ENCODE measurements around the gene SMARCC1. TPM values are rescaled to one million over a fixed set of nuclear protein-coding genes. Genes with fewer than 3 reads are reported as not detected.

SMARCC1 gene
- total RNA-seq, 1 experiment from 2014 or later: 84.2 TPM

DNA sequence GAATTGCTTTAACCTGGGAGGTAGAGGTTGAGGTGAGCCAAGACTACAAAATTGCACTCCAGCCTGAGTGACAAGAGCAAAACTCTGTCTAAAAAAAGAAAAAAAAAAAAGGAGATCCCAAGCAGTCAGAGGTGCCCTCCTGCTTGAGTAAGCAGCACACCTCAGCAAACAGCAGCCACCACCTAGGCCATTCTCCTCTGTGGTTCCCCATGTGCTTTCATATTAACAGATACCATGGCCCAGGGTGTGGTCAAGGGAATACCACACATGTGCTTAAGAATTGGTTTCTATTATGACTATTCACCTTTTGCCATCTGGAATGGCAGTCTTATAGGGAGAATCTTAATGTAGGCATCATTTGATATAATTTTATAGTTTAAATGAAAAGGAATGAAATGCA, 178.4 kb downstream of the SMARCC1 start:
- ChIA-PET CTCF (no interaction called here), POLR2A (interaction anchor here (0.7 kb wide), 1 partner anchor 12 kb away, joined by 5 read pairs; no protein-coding TSS in a partner anchor)
- intact Hi-C loops (cut with micrococcal nuclease; ENCODE audit: unreplicated experiment): no loop called here
- TF ChIP-seq SIN3A (IDR thresholded peaks at IDR 0.05; ENCODE audit: borderline replicate concordance, insufficient read depth, low read depth, low read length) (no peak), POLR2AphosphoS5 (IDR thresholded peaks at IDR 0.05; ENCODE audit: low read depth, low read length) (no peak), TCF7L2 (IDR thresholded peaks at IDR 0.05; ENCODE audit: low read depth, low read length) (no peak)
- TF ChIP-seq, protein P1, sequence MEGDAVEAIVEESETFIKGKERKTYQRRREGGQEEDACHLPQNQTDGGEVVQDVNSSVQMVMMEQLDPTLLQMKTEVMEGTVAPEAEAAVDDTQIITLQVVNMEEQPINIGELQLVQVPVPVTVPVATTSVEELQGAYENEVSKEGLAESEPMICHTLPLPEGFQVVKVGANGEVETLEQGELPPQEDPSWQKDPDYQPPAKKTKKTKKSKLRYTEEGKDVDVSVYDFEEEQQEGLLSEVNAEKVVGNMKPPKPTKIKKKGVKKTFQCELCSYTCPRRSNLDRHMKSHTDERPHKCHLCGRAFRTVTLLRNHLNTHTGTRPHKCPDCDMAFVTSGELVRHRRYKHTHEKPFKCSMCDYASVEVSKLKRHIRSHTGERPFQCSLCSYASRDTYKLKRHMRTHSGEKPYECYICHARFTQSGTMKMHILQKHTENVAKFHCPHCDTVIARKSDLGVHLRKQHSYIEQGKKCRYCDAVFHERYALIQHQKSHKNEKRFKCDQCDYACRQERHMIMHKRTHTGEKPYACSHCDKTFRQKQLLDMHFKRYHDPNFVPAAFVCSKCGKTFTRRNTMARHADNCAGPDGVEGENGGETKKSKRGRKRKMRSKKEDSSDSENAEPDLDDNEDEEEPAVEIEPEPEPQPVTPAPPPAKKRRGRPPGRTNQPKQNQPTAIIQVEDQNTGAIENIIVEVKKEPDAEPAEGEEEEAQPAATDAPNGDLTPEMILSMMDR (IDR thresholded peaks at IDR 0.05): no peak
- TF ChIP-seq, protein P2, sequence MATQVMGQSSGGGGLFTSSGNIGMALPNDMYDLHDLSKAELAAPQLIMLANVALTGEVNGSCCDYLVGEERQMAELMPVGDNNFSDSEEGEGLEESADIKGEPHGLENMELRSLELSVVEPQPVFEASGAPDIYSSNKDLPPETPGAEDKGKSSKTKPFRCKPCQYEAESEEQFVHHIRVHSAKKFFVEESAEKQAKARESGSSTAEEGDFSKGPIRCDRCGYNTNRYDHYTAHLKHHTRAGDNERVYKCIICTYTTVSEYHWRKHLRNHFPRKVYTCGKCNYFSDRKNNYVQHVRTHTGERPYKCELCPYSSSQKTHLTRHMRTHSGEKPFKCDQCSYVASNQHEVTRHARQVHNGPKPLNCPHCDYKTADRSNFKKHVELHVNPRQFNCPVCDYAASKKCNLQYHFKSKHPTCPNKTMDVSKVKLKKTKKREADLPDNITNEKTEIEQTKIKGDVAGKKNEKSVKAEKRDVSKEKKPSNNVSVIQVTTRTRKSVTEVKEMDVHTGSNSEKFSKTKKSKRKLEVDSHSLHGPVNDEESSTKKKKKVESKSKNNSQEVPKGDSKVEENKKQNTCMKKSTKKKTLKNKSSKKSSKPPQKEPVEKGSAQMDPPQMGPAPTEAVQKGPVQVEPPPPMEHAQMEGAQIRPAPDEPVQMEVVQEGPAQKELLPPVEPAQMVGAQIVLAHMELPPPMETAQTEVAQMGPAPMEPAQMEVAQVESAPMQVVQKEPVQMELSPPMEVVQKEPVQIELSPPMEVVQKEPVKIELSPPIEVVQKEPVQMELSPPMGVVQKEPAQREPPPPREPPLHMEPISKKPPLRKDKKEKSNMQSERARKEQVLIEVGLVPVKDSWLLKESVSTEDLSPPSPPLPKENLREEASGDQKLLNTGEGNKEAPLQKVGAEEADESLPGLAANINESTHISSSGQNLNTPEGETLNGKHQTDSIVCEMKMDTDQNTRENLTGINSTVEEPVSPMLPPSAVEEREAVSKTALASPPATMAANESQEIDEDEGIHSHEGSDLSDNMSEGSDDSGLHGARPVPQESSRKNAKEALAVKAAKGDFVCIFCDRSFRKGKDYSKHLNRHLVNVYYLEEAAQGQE (IDR thresholded peaks at IDR 0.05; ENCODE audit: insufficient read depth in 1 of 2, low read depth in 2 of 2, low read length in 1 of 2): no peak
- H3K27me3 ChIP-seq (ENCODE audit: control insufficient read depth, insufficient read depth, low read length): no peaks in the 10 kb centered on the region
- no peak overlapping the region for H3K27ac ChIP-seq (ENCODE audit: low read length)
- DNase-seq (ENCODE audit: low read depth, low spot score) (no peak), ATAC-seq (no peak)
- no TSS peak for BruUV-seq (replicated peaks)
- H3K4me3 ChIP-seq (ENCODE audit: low read depth in 2 of 2, low read length in 2 of 2): no peak overlapping the region
- in situ Hi-C loops (cut with HindIII; ENCODE audit: low pct_unique_long_range_greater_than_20kb, low sequenced_read_pairs): no loop called here
- no peaks in the 10 kb centered on the region; the same call in none of the 2 replicates for H3K36me3 ChIP-seq (ENCODE audit: control insufficient read depth, insufficient read depth, low read length)
- H3K9me3 ChIP-seq (ENCODE audit: control insufficient read depth, insufficient read depth, low read depth, low read length): no peaks in the 10 kb centered on the region
- no peaks in the 10 kb centered on the region for H3K4me1 ChIP-seq (ENCODE audit: control insufficient read depth, insufficient read depth, low read length)

DNA sequence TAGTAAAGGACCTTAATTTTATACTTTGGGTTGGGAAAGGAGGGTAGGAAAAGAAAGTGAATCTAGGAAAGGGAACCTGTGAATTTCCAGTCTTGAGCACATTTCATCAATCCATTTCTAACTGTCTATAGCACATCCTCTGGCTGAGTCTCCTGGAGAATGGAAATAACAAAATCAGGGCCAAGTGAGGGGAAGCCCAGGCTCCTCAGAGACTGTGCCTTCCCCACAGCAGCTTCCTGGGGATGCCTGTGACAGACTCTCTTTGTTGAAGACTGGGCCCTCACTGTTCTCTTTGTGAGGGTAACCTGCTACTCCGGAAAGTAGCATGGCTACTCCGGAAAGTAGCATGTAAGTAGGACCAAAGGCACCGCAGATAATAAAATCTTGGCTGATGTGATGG, 180.4 kb downstream of the SMARCC1 start:
- CTCF ChIA-PET: no interaction called here
- DNase-seq (ENCODE audit: low read depth, low spot score) (no peak), ATAC-seq (no peak)
- Histone ChIP-seq H3K27me3 (ENCODE audit: control insufficient read depth, insufficient read depth, low read length) (no peaks in the 10 kb centered on the region), H3K36me3 (ENCODE audit: control insufficient read depth, insufficient read depth, low read length) (no peaks in the 10 kb centered on the region; the same call in 1 of the 2 replicates), H3K4me1 (ENCODE audit: control insufficient read depth, insufficient read depth, low read length) (no peaks in the 10 kb centered on the region), H3K4me3 (ENCODE audit: low read depth in 2 of 2, low read length in 2 of 2) (no peak overlapping the region), H3K9me3 (ENCODE audit: control insufficient read depth, insufficient read depth, low read depth, low read length) (no peaks in the 10 kb centered on the region), H3K27ac (ENCODE audit: low read length) (no peak overlapping the region)
- intact Hi-C loops (cut with micrococcal nuclease; ENCODE audit: unreplicated experiment): no loop called here
- in situ Hi-C loops (cut with HindIII; ENCODE audit: low pct_unique_long_range_greater_than_20kb, low sequenced_read_pairs): no loop called here
- TF ChIP-seq, protein P2 (IDR thresholded peaks at IDR 0.05; ENCODE audit: insufficient read depth in 1 of 2, low read depth in 2 of 2, low read length in 1 of 2): no peak
- no peak for TF ChIP-seq POLR2AphosphoS5 (IDR thresholded peaks at IDR 0.05; ENCODE audit: low read depth, low read length)
- TF ChIP-seq, protein P1 (IDR thresholded peaks at IDR 0.05): no peak
- TF ChIP-seq TCF7L2 (IDR thresholded peaks at IDR 0.05; ENCODE audit: low read depth, low read length): no peak
- no peak for TF ChIP-seq SIN3A (IDR thresholded peaks at IDR 0.05; ENCODE audit: borderline replicate concordance, insufficient read depth, low read depth, low read length)
- BruUV-seq (replicated peaks): no TSS peak
- POLR2A ChIA-PET: interaction anchor here (0.6 kb wide), 1 partner anchor 168 kb away, joined by 3 read pairs; no protein-coding TSS in a partner anchor

Measured in Panc1 (cell line).